Brain microvascular endothelial cell (primary cell): Measurements from ENCODE around the gene TLCD5.
A peak's percentile ranks its signal among the peaks of the same experiment; 100 is the strongest.

Source experiments
- DNase-seq: peaks from one replicate; pipeline ENCODE4 v3.0.0-alpha.2; 2020
- H3K27ac ChIP-seq: fragments of 250-450 bp; sonication (Bioruptor Pico); 2 replicates; pipeline ENCODE4 v1.5.1; 2020; ENCODE audit warnings: mild to moderate bottlenecking, moderate library complexity
- H3K27me3 ChIP-seq: fragments of 250-450 bp; sonication (Bioruptor Pico); replicated peaks from 2 replicates; pipeline ENCODE4 v1.5.1; 2020; ENCODE audit warnings: mild to moderate bottlenecking
- H3K36me3 ChIP-seq: fragments of 250-450 bp; sonication (Bioruptor Pico); replicated peaks from 2 replicates; pipeline ENCODE4 v1.5.1; 2020; ENCODE audit warnings: mild to moderate bottlenecking
- H3K4me3 ChIP-seq: 2 replicates; pipeline ENCODE4 v1.5.1; 2011; ENCODE audit warnings: low read depth, mild to moderate bottlenecking, control low read depth, low read length, moderate library complexity
- in situ Hi-C: cut with HindIII; loops from 2 replicates; pipeline ENCODE4 v1.10.0; 2017; ENCODE audit warnings: low sequenced_read_pairs, low pct_ligation_motif_present
- TF ChIP-seq, protein P1 (sequence below): IDR thresholded peaks from 2 replicates; pipeline ENCODE4 v1.5.1; 2011; ENCODE audit warnings: low read depth, mild to moderate bottlenecking, moderate library complexity, low read length, control low read depth, inconsistent platforms; ENCODE audit errors: missing control alignments

Gene TLCD5

DNA sequence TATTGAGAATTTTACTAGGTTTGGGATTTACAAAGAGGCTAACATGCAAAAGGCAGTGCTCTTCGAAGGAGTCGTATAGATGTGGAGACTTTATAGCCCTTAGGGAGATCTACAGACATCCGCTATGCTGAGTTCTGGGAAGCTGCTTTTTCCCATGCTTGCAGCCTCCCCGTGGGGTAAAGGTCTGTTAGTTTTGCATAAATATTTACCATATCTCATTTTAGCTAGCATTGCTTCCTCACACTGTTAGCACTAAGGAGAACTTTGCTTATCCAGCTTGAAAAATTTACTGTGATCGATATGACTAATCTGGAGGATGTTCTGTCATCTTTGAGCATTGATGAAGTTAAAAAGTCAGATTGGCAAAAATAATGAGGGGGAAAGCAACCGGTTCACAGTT lies 29.7 kb downstream of the TLCD5 start:
- no peaks in the 10 kb centered on the region for H3K36me3 ChIP-seq
- TF ChIP-seq, protein P1, sequence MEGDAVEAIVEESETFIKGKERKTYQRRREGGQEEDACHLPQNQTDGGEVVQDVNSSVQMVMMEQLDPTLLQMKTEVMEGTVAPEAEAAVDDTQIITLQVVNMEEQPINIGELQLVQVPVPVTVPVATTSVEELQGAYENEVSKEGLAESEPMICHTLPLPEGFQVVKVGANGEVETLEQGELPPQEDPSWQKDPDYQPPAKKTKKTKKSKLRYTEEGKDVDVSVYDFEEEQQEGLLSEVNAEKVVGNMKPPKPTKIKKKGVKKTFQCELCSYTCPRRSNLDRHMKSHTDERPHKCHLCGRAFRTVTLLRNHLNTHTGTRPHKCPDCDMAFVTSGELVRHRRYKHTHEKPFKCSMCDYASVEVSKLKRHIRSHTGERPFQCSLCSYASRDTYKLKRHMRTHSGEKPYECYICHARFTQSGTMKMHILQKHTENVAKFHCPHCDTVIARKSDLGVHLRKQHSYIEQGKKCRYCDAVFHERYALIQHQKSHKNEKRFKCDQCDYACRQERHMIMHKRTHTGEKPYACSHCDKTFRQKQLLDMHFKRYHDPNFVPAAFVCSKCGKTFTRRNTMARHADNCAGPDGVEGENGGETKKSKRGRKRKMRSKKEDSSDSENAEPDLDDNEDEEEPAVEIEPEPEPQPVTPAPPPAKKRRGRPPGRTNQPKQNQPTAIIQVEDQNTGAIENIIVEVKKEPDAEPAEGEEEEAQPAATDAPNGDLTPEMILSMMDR: no peak
- H3K27ac ChIP-seq: peak overlapping the region; percentile 3
- no peak for DNase-seq
- H3K4me3 ChIP-seq: no peak overlapping the region
- no peaks in the 10 kb centered on the region for H3K27me3 ChIP-seq
- in situ Hi-C loops: no loop called here

DNA sequence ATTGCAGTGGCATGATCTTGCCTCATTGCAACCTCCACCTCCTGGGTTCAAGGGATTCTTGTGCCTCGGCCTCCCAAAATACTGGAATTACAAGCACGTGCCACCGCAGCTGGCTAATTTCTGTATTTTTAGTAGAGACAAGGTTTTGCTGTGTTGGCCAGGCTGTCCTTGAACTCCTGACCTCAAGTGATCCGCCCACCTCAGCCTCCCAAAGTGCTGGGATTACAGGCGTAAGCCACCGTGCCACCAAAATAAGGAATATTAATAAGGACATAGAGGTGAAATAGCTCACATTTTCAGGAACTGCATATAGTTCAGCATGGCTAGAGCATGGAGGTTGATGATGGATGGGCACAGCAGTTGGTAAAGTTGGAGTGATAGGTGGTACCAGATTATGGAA lies 32.5 kb downstream of the TLCD5 start:
- in situ Hi-C loops: no loop called here
- Histone ChIP-seq H3K27ac (no peak overlapping the region), H3K36me3 (no peaks in the 10 kb centered on the region), H3K27me3 (no peaks in the 10 kb centered on the region), H3K4me3 (no peak overlapping the region)
- TF ChIP-seq, protein P1: no peak
- no peak for DNase-seq

DNA sequence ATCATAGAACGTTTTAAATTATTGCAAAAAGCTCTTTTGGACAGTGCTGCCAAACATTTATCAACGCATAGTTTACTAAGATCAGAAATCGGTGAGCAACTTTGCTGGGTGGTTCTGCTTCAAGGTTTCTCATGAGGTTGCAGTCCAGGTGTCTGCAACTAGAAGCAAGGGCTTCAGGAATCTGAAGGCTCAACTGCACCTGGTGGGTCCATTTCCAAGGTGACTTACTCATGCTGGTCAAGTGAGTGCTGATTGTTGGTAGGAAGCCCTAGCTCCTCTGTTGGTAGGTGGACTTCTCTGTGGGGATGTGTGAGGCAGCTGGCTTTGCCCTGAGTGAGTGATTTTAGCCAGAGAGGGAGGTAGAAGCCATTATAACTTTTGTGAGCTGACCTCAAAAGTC lies 33.6 kb downstream of the TLCD5 start:
- in situ Hi-C loops: no loop called here
- TF ChIP-seq, protein P1: no peak
- Histone ChIP-seq H3K27ac (no peak overlapping the region), H3K27me3 (no peaks in the 10 kb centered on the region), H3K36me3 (no peaks in the 10 kb centered on the region), H3K4me3 (no peak overlapping the region)
- DNase-seq: no peak

DNA sequence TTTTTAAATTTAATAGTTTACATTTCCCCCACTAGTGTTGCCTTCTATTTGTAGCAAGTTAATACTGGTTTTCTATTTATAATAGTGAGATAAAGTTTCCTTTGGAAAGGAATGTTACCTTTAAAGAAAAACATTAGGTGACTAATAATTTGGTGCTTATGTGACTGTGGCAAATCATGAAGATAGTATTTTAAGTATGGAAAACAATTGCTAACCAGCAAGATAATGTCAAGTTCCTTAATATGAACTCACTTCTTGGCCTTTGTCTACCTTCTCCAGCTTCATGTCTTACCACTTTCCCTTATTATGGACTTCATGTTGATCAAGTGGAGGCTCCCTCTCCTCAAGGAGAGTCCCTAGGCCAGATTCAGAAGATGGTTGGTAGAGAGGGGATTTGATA lies 38.3 kb downstream of the TLCD5 start:
- no peak for DNase-seq
- H3K36me3 ChIP-seq: no peaks in the 10 kb centered on the region
- TF ChIP-seq, protein P1: no peak
- H3K27me3 ChIP-seq: no peaks in the 10 kb centered on the region
- in situ Hi-C loops: no loop called here
- no peak overlapping the region for H3K27ac ChIP-seq
- H3K4me3 ChIP-seq: no peak overlapping the region

DNA sequence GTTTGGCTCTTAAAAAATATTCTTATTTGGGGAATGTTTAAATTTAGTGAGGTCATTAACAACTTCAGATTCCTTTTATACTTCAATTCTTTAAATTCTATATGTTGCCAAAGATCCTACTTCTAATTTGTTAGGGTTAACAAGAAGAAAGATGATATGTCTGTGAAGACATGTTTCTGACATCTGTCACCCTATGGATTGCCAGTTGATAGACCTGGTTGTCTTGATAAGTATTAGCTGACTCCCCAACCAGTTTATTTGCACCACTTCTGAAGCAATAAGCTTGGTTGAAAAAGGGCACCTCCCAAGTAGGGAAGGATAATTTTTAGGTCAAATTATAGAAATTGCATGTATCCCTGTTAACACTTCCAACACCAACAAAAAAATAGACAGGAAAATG lies 40.4 kb downstream of the TLCD5 start:
- in situ Hi-C loops: no loop called here
- no peaks in the 10 kb centered on the region for H3K36me3 ChIP-seq
- no peak overlapping the region for H3K4me3 ChIP-seq
- no peak for DNase-seq
- TF ChIP-seq, protein P1: no peak
- H3K27ac ChIP-seq: no peak overlapping the region
- no peaks in the 10 kb centered on the region for H3K27me3 ChIP-seq

DNA sequence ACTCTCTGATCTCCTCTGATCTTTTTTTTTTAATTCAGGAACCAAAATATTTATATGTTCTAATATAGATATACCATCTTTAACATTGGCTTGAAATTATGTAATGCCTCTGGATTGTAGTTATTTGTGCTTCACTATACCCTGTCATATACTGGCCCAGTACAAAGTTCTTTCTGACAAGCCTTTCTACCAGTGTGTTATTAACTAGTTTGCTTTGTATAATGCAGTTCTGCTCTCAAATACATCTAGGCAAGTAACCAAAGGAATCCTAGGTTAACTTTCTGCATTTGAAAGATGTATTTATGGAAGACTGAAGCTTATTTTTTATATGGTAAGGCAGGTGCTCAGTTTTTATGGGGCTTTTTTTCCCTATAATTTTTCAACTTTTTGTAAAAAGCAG lies 47.2 kb downstream of the TLCD5 start:
- Histone ChIP-seq H3K4me3 (no peak overlapping the region), H3K27me3 (no peaks in the 10 kb centered on the region), H3K27ac (no peak overlapping the region), H3K36me3 (no peaks in the 10 kb centered on the region)
- DNase-seq: no peak
- in situ Hi-C loops: no loop called here
- TF ChIP-seq, protein P1: no peak
